Kidney epithelial cell (primary cell): ENCODE data around the gene NOC4L. TPM values are rescaled to one million over a fixed set of nuclear protein-coding genes. Genes with fewer than 3 reads are reported as not detected.

Source experiments
- DNase-seq: peaks from one replicate; pipeline ENCODE4 v3.0.0-alpha.2; 2010; ENCODE audit warnings: low read depth
- H3K27me3 ChIP-seq: 2 replicates; pipeline ENCODE4 v1.6.0; 2011; ENCODE audit warnings: low read length; ENCODE audit not compliant: control insufficient read depth, insufficient read depth
- H3K36me3 ChIP-seq: 2 replicates; pipeline ENCODE4 v1.5.1; 2011; ENCODE audit warnings: low read length; ENCODE audit not compliant: control insufficient read depth, insufficient read depth
- H3K4me3 ChIP-seq: 2 replicates; pipeline ENCODE4 v1.5.1; 2011; ENCODE audit warnings: low read depth, mild to moderate bottlenecking, control low read depth, low read length
- CTCF ChIP-seq: IDR thresholded peaks from 2 replicates; pipeline ENCODE4 v1.5.1; 2011; ENCODE audit warnings: mild to moderate bottlenecking, moderate library complexity, low read length, control low read depth, inconsistent platforms; ENCODE audit not compliant: insufficient read depth, poor library complexity, severe bottlenecking
- total RNA-seq: library from RNA; depleted of rRNA; stranded (reverse); fragments of >200 nt; gene quantifications from 2 replicates; pipeline ENCODE4 v1.2.3, GENCODE V29; 2015

The NOC4L gene
- total RNA-seq, 1 donor from 2014 or later = 23.8 TPM

DNA sequence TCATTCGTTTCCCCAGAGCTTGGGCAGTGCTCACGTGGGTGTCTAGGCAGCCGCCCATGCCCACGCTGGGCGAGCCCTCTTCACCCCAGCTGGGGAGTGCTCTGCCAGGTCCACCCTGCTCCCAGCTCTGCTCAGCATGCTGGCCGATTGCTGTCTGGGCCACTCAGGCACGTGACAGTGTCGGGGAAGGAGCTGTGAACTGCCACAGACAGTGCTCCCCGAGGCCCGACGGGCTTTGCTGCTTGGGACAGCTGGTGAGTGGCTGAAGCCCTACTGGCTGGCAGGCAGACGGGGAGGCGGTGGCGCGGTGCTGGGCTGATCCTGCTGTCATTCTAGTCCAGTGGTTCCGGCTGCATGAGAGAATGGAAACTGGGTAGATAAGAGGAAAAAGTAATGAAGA, 15.8 kb downstream of the NOC4L start:
- no peaks in the 10 kb centered on the region for H3K36me3 ChIP-seq
- no peak for TF ChIP-seq CTCF
- peaks cover 32% of the 10 kb centered on the region for H3K27me3 ChIP-seq
- no peak overlapping the region for H3K4me3 ChIP-seq
- DNase-seq = no peak

- H3K36me3 ChIP-seq = no peaks in the 10 kb centered on the region
- no peak for TF ChIP-seq CTCF
- H3K4me3 ChIP-seq = no peak overlapping the region
- DNase-seq = no peak
- peaks cover 28% of the 10 kb centered on the region for H3K27me3 ChIP-seq
Observed at GRCh38 chr12:132160601-132161035, 16.4 kb downstream of the NOC4L start.

- Histone ChIP-seq H3K27me3 (peaks cover 28% of the 10 kb centered on the region), H3K4me3 (no peak overlapping the region), H3K36me3 (no peaks in the 10 kb centered on the region)
- no peak for TF ChIP-seq CTCF
- no peak for DNase-seq
Observed at GRCh38 chr12:132161036-132161781, 17.0 kb downstream of the NOC4L start.

- Histone ChIP-seq H3K27me3 (peaks cover 28% of the 10 kb centered on the region), H3K4me3 (no peak overlapping the region), H3K36me3 (no peaks in the 10 kb centered on the region)
- no peak for DNase-seq
- no peak for TF ChIP-seq CTCF
Observed at GRCh38 chr12:132161796-132162507, 17.7 kb downstream of the NOC4L start.

DNA sequence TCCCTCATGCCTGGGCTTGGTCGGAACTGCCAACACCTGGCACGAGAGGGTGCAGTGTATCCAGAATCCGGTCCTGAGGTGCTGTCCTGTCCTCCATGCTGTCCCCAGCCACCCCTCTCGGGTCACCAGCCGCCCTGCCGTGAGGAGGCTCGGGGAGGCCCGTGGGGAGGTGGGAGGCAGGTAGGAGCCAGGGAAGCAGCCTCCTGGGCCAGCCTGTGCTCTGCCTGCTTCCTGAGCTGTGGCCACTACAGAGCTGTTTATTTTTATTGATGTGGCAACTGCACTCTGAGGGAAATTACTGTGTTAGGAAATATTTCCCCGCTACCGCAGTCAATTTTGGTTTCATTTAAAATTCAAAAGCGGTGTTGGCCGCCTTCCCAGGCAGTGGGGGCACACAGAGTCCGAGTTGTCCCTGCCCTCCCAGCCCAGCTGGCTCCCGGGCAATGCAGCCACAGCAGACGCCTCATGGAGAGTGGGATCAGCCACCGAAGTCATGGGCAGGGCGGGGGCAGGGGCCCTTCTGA, 18.3 kb downstream of the NOC4L start:
- DNase-seq = no peak
- Histone ChIP-seq H3K27me3 (peaks cover 30% of the 10 kb centered on the region), H3K36me3 (no peaks in the 10 kb centered on the region), H3K4me3 (no peak overlapping the region)
- TF ChIP-seq CTCF = no peak
